HL-60 (cell line): ENCODE data around the gene GTPBP4.

Experiments used
- DNase-seq, 2 experiments: peaks; one replicate each; pipeline ENCODE4 v3.0.0-alpha.2; 2010 to 2020; ENCODE audit warnings: low read depth in 1 of 2, low spot score in 1 of 2
- H3K27ac ChIP-seq: fragments of 250-450 bp; sonication (Bioruptor Pico); replicated peaks from 2 replicates; pipeline ENCODE4 v1.5.1; 2020; ENCODE audit warnings: mild to moderate bottlenecking, moderate library complexity
- H3K27me3 ChIP-seq: fragments of 250-450 bp; sonication (Bioruptor Pico); 2 replicates; pipeline ENCODE4 v1.5.1; 2021; ENCODE audit warnings: mild to moderate bottlenecking, moderate library complexity; ENCODE audit not compliant: insufficient read depth, poor library complexity, severe bottlenecking
- H3K4me3 ChIP-seq: replicated peaks from 2 replicates; pipeline ENCODE4 v1.5.1; 2011; ENCODE audit warnings: mild to moderate bottlenecking, control low read depth, low read length; ENCODE audit not compliant: insufficient read depth
- CTCF ChIP-seq: IDR thresholded peaks from one replicate; pipeline ENCODE4 v1.5.1; 2011; ENCODE audit warnings: low read length, control low read depth, inconsistent platforms; ENCODE audit not compliant: insufficient read depth
- GABPA ChIP-seq: IDR thresholded peaks from 2 replicates; pipeline ENCODE4 v1.6.1; 2012; ENCODE audit warnings: low read depth
- POLR2AphosphoS5 ChIP-seq: IDR thresholded peaks from 2 replicates; pipeline ENCODE4 v1.6.1; 2012; ENCODE audit warnings: low read depth
- REST ChIP-seq: IDR thresholded peaks from 2 replicates; pipeline ENCODE4 v1.6.1; 2012; ENCODE audit warnings: low read depth; ENCODE audit not compliant: insufficient replicate concordance
- SPI1 ChIP-seq: IDR thresholded peaks from 2 replicates; pipeline ENCODE4 v1.6.1; 2012; ENCODE audit warnings: low read depth, mild to moderate bottlenecking, borderline replicate concordance

Gene GTPBP4

GRCh38 chr10:1003884-1004670 lies 15.8 kb downstream of the GTPBP4 start:
- no peak for DNase-seq
- TF ChIP-seq SPI1, result no peak
- TF ChIP-seq REST, result no peak
- no peak for TF ChIP-seq POLR2AphosphoS5
- TF ChIP-seq GABPA, result no peak
- TF ChIP-seq CTCF, result no peak
- no peak overlapping the region for H3K27ac ChIP-seq
- no peak overlapping the region for H3K4me3 ChIP-seq
- no peaks in the 10 kb centered on the region for H3K27me3 ChIP-seq

- H3K27me3 ChIP-seq, result no peaks in the 10 kb centered on the region
- DNase-seq, result no peak
- no peak overlapping the region for H3K4me3 ChIP-seq
- H3K27ac ChIP-seq, result no peak overlapping the region
- TF ChIP-seq REST (no peak), SPI1 (no peak), CTCF (no peak), GABPA (no peak), POLR2AphosphoS5 (no peak)
Measured at GRCh38 chr10:1006573-1006972, 18.3 kb downstream of the GTPBP4 start.

- H3K27ac ChIP-seq, result no peak overlapping the region
- no peak for TF ChIP-seq GABPA
- TF ChIP-seq SPI1, result no peak
- TF ChIP-seq POLR2AphosphoS5, result no peak
- no peak for TF ChIP-seq CTCF
- TF ChIP-seq REST, result no peak
- no peaks in the 10 kb centered on the region for H3K27me3 ChIP-seq
- DNase-seq, result no peak
- no peak overlapping the region for H3K4me3 ChIP-seq
Measured at GRCh38 chr10:1007583-1007982, 19.3 kb downstream of the GTPBP4 start.
